HepG2 (cell line): ENCODE results near the gene CDC37. TPM values are rescaled to one million over a fixed set of nuclear protein-coding genes. Genes with fewer than 3 reads are reported as not detected.

Source experiments
- ARID2 ChIP-seq: sonication (generic); formaldehyde crosslinking; IDR thresholded peaks from 2 replicates; pipeline ENCODE4 v1.8.1; 2022; ENCODE audit warnings: mild to moderate bottlenecking, missing genetic modification reagents, borderline replicate concordance
- ATF3 ChIP-seq: sonication (generic); formaldehyde crosslinking; IDR thresholded peaks from 2 replicates; pipeline ENCODE4 v1.4.0; 2020; ENCODE audit warnings: missing genetic modification reagents
- CBX5 ChIP-seq: sonication (generic); formaldehyde crosslinking; IDR thresholded peaks from 2 replicates; pipeline ENCODE4 v1.4.0; 2020; ENCODE audit warnings: missing genetic modification reagents, borderline replicate concordance
- DNMT1 ChIP-seq: sonication (generic); formaldehyde crosslinking; IDR thresholded peaks from 2 replicates; pipeline ENCODE4 v1.5.1; 2020; ENCODE audit warnings: mild to moderate bottlenecking, missing genetic modification reagents
- GATAD1 ChIP-seq: IDR thresholded peaks from 2 replicates; pipeline ENCODE4 v1.6.1; 2016; ENCODE audit warnings: missing genetic modification reagents, missing compliant biosample characterization
- GPN1 ChIP-seq: sonication (generic); formaldehyde crosslinking; IDR thresholded peaks from 2 replicates; pipeline ENCODE4 v1.5.1; 2020; ENCODE audit warnings: missing genetic modification reagents, borderline replicate concordance
- HNRNPLL ChIP-seq: fragments of 200-400 bp; formaldehyde crosslinking; IDR thresholded peaks from 2 replicates; pipeline ENCODE4 v1.6.1; 2017; ENCODE audit warnings: mild to moderate bottlenecking, low read depth, low read length; ENCODE audit not compliant: poor library complexity, severe bottlenecking
- IKZF1 ChIP-seq: fragments of 450-650 bp; IDR thresholded peaks from 2 replicates; pipeline ENCODE4 v1.7.1; 2016
- KDM5A ChIP-seq: fragments of 200-600 bp; sonication (generic); IDR thresholded peaks from 2 replicates; pipeline ENCODE4 v1.7.0; 2018; ENCODE audit warnings: antibody characterized with exemption, mild to moderate bottlenecking, low read length, borderline replicate concordance
- KMT2A ChIP-seq: sonication (generic); formaldehyde crosslinking; IDR thresholded peaks from 2 replicates; pipeline ENCODE4 v1.4.0; 2020; ENCODE audit warnings: missing genetic modification reagents
- MAF1 ChIP-seq: sonication (generic); formaldehyde crosslinking; IDR thresholded peaks from 2 replicates; pipeline ENCODE4 v1.5.0; 2020; ENCODE audit warnings: missing genetic modification reagents, borderline replicate concordance
- MBD4 ChIP-seq: IDR thresholded peaks from 2 replicates; pipeline ENCODE4 v1.6.1; 2012; ENCODE audit warnings: low read length, inconsistent platforms, borderline replicate concordance
- MEIS1 ChIP-seq: sonication (generic); formaldehyde crosslinking; IDR thresholded peaks from 2 replicates; pipeline ENCODE4 v1.9.0; 2021; ENCODE audit warnings: mild to moderate bottlenecking, missing genetic modification reagents, moderate library complexity, borderline replicate concordance
- NCOA2 ChIP-seq: sonication (generic); formaldehyde crosslinking; IDR thresholded peaks from 2 replicates; pipeline ENCODE4 v1.8.0; 2022; ENCODE audit warnings: inconsistent platforms
- PCBP1 ChIP-seq: fragments of 200-400 bp; formaldehyde crosslinking; IDR thresholded peaks from 2 replicates; pipeline ENCODE4 v1.6.1; 2017; ENCODE audit warnings: mild to moderate bottlenecking, low read depth, low read length, borderline replicate concordance
- SETDB1 ChIP-seq: sonication (generic); formaldehyde crosslinking; IDR thresholded peaks from 2 replicates; pipeline ENCODE4 v1.5.1; 2020; ENCODE audit warnings: missing genetic modification reagents, mild to moderate bottlenecking, borderline replicate concordance
- SNAPC2 ChIP-seq: sonication (generic); formaldehyde crosslinking; IDR thresholded peaks from 2 replicates; pipeline ENCODE4 v1.8.1; 2022; ENCODE audit warnings: mild to moderate bottlenecking, missing genetic modification reagents
- SP4 ChIP-seq: sonication (generic); formaldehyde crosslinking; IDR thresholded peaks from 2 replicates; pipeline ENCODE4 v1.8.1; 2023; ENCODE audit warnings: mild to moderate bottlenecking, missing genetic modification reagents
- SUZ12 ChIP-seq: fragments of 150-350 bp; IDR thresholded peaks from 2 replicates; pipeline ENCODE4 v1.6.1; 2014; ENCODE audit warnings: low read depth, low read length
- TEAD3 ChIP-seq: optimal IDR thresholded peaks from 2 replicates; pipeline ENCODE3; 2016; ENCODE audit warnings: borderline replicate concordance
- THAP9 ChIP-seq: sonication (generic); formaldehyde crosslinking; IDR thresholded peaks from 2 replicates; pipeline ENCODE4; 2020; ENCODE audit warnings: missing genetic modification reagents, mild to moderate bottlenecking, borderline replicate concordance
- U2AF1 ChIP-seq: fragments of 200-400 bp; formaldehyde crosslinking; optimal IDR thresholded peaks from 2 replicates; pipeline ENCODE3; 2017; ENCODE audit warnings: mild to moderate bottlenecking, low read depth, low read length
- YEATS2 ChIP-seq: sonication (generic); formaldehyde crosslinking; IDR thresholded peaks from 2 replicates; pipeline ENCODE4 v1.4.0; 2020; ENCODE audit warnings: missing genetic modification reagents, borderline replicate concordance
- ZNF598 ChIP-seq: sonication (generic); formaldehyde crosslinking; IDR thresholded peaks from 2 replicates; pipeline ENCODE4 v1.5.1; 2020; ENCODE audit warnings: mild to moderate bottlenecking, missing genetic modification reagents, borderline replicate concordance
- ZNF678 ChIP-seq: sonication (generic); formaldehyde crosslinking; IDR thresholded peaks from 2 replicates; pipeline ENCODE4 v1.4.0; 2020; ENCODE audit warnings: mild to moderate bottlenecking, missing genetic modification reagents
- ZNF761 ChIP-seq: sonication (generic); formaldehyde crosslinking; conservative IDR thresholded peaks from 2 replicates; pipeline ENCODE4 v1.4.0; 2020; ENCODE audit warnings: mild to moderate bottlenecking, missing genetic modification reagents
- polyA plus RNA-seq, 8 experiments: library from polyadenylated mRNA; depleted of rRNA in 3 of 8; stranded (reverse) in 7 of 8; unstranded in 1 of 8; fragments of >200 nt; fragmentation: Illumina TruSeq in 4 of 8; extraction: Trizol in 4 of 8; gene quantifications; 2 replicates each; pipeline versions ENCODE4 v1.2.1 to v1.2.3, GENCODE V29; 2011 to 2016; ENCODE audit warnings: low read depth in 4 of 8, missing spikeins in 1 of 8, mixed read lengths in 1 of 8; ENCODE audit not compliant: insufficient read depth in 1 of 8
- total RNA-seq, 5 experiments: library from RNA; depleted of rRNA; stranded (reverse); fragments of >200 nt; fragmentation: Illumina TruSeq; extraction: Trizol; gene quantifications; 2 replicates each; pipeline ENCODE4 v1.2.3, GENCODE V29; 2016; ENCODE audit warnings: low read depth in 1 of 5
- TF ChIP-seq, protein P1 (sequence below): sonication (generic); formaldehyde crosslinking; IDR thresholded peaks from 2 replicates; pipeline ENCODE4 v1.4.0; 2020; ENCODE audit warnings: missing genetic modification reagents

The CDC37 gene
- total and polyA plus RNA-seq, 2 of the 13 experiments (the other 11 are each of a cell fraction or from before 2014, with no cell fraction given), result 158 to 177 TPM

GRCh38 chr19:10402441-10403038, 802 bp downstream of the CDC37 start (continued):
- TF ChIP-seq NCOA2 (CRISPR knock-in tag) (no peak), HNRNPLL (no peak), IKZF1 (no peak), ATF3 (CRISPR knock-in tag) (no peak), SETDB1 (CRISPR knock-in tag) (no peak), ARID2 (no peak), CBX5 (CRISPR knock-in tag) (no peak), SUZ12 (no peak), GATAD1 (CRISPR knock-in tag) (peak; percentile 78), KMT2A (CRISPR knock-in tag) (no peak), U2AF1 (no peak), SP4 (CRISPR knock-in tag) (no peak), PCBP1 (no peak), DNMT1 (CRISPR knock-in tag) (no peak), KDM5A (no peak), ZNF761 (no peak), TEAD3 (peak; percentile 90), MAF1 (CRISPR knock-in tag) (no peak), ZNF598 (no peak), SNAPC2 (CRISPR knock-in tag) (no peak), MEIS1 (no peak; the same call in 1 of the 2 replicates), ZNF678 (CRISPR knock-in tag) (no peak), MBD4 (no peak), THAP9 (CRISPR knock-in tag) (no peak), YEATS2 (CRISPR knock-in tag) (peak; percentile 58; the same call in 1 of the 2 replicates), GPN1 (no peak)
- TF ChIP-seq, protein P1, sequence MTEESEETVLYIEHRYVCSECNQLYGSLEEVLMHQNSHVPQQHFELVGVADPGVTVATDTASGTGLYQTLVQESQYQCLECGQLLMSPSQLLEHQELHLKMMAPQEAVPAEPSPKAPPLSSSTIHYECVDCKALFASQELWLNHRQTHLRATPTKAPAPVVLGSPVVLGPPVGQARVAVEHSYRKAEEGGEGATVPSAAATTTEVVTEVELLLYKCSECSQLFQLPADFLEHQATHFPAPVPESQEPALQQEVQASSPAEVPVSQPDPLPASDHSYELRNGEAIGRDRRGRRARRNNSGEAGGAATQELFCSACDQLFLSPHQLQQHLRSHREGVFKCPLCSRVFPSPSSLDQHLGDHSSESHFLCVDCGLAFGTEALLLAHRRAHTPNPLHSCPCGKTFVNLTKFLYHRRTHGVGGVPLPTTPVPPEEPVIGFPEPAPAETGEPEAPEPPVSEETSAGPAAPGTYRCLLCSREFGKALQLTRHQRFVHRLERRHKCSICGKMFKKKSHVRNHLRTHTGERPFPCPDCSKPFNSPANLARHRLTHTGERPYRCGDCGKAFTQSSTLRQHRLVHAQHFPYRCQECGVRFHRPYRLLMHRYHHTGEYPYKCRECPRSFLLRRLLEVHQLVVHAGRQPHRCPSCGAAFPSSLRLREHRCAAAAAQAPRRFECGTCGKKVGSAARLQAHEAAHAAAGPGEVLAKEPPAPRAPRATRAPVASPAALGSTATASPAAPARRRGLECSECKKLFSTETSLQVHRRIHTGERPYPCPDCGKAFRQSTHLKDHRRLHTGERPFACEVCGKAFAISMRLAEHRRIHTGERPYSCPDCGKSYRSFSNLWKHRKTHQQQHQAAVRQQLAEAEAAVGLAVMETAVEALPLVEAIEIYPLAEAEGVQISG (CRISPR knock-in tag), result peak; percentile 45; the same call in 1 of the 2 replicates
